GM06990 (cell line): Measurements from ENCODE around the gene AFF3.
"Not testable (repeated sequence)": the region's sequence is repeated elsewhere in the genome, so short reads cannot be mapped to it uniquely, and the experiment has no call there.

ENCODE experiments used
- DNase-seq: peaks from one replicate; pipeline ENCODE4 v3.0.0-alpha.2; 2011; ENCODE audit not compliant: insufficient read length; ENCODE audit errors: extremely low read depth
- H3K27me3 ChIP-seq: replicated peaks from 2 replicates; pipeline ENCODE4 v1.6.0; 2011; ENCODE audit warnings: low read length; ENCODE audit not compliant: control insufficient read depth, insufficient read depth
- H3K36me3 ChIP-seq: 2 replicates; pipeline ENCODE4 v1.5.1; 2011; ENCODE audit warnings: low read length; ENCODE audit not compliant: control insufficient read depth, insufficient read depth
- H3K4me3 ChIP-seq: replicated peaks from 2 replicates; pipeline ENCODE4 v1.5.1; 2011; ENCODE audit warnings: low read depth, mild to moderate bottlenecking, control low read depth, low read length
- CTCF ChIP-seq: IDR thresholded peaks from 2 replicates; pipeline ENCODE4 v1.5.1; 2011; ENCODE audit warnings: low read length, control low read depth, mild to moderate bottlenecking, inconsistent platforms; ENCODE audit not compliant: insufficient read depth, poor library complexity, severe bottlenecking

The AFF3 gene

GRCh38 chr2:99776206-99776905 lies 366.0 kb downstream of the AFF3 start:
- no peak for TF ChIP-seq CTCF
- no peaks in the 10 kb centered on the region for H3K36me3 ChIP-seq
- no peak overlapping the region for H3K4me3 ChIP-seq
- no peaks in the 10 kb centered on the region for H3K27me3 ChIP-seq
- DNase-seq: no peak

GRCh38 chr2:99775585-99775984 lies 366.8 kb downstream of the AFF3 start:
- H3K36me3 ChIP-seq: no peaks in the 10 kb centered on the region
- no peak overlapping the region for H3K4me3 ChIP-seq
- DNase-seq: no peak
- no peaks in the 10 kb centered on the region for H3K27me3 ChIP-seq
- TF ChIP-seq CTCF: no peak

GRCh38 chr2:99773642-99774041 lies 368.7 kb downstream of the AFF3 start:
- not testable (repeated sequence) for H3K27me3 ChIP-seq, H3K4me3 ChIP-seq, H3K36me3 ChIP-seq, DNase-seq

GRCh38 chr2:99772591-99773331 lies 369.6 kb downstream of the AFF3 start:
- no peaks in the 10 kb centered on the region for H3K36me3 ChIP-seq
- DNase-seq: no peak

GRCh38 chr2:99771681-99772333 lies 370.6 kb downstream of the AFF3 start:
- no peak for TF ChIP-seq CTCF
- Histone ChIP-seq H3K27me3 (no peaks in the 10 kb centered on the region), H3K4me3 (no peak overlapping the region), H3K36me3 (no peaks in the 10 kb centered on the region)
- no peak for DNase-seq

More at GRCh38 chr2:99772591-99773331, 369.6 kb downstream of the AFF3 start:
- no peak overlapping the region for H3K4me3 ChIP-seq
- TF ChIP-seq CTCF: no peak
- H3K27me3 ChIP-seq: no peaks in the 10 kb centered on the region

GRCh38 chr2:99770876-99771275 lies 371.5 kb downstream of the AFF3 start:
- H3K27me3 ChIP-seq: no peaks in the 10 kb centered on the region
- no peak overlapping the region for H3K4me3 ChIP-seq
- TF ChIP-seq CTCF: no peak
- DNase-seq: no peak
- H3K36me3 ChIP-seq: no peaks in the 10 kb centered on the region
